HUES48 (cell line): ENCODE data around the gene PCDHGC3.

Source experiments
- H3K27ac ChIP-seq: one replicate; pipeline ENCODE4 v1.7.0; 2013; ENCODE audit warnings: low read depth, low read length, inconsistent platforms
- H3K27me3 ChIP-seq: 2 replicates; pipeline ENCODE4 v1.6.1; 2013; ENCODE audit warnings: mild to moderate bottlenecking, low read length; ENCODE audit not compliant: control insufficient read depth, insufficient read depth
- H3K36me3 ChIP-seq: 2 replicates; pipeline ENCODE4 v1.6.1; 2013; ENCODE audit warnings: low read length; ENCODE audit not compliant: control insufficient read depth, insufficient read depth
- H3K4me1 ChIP-seq: 2 replicates; pipeline ENCODE4 v1.6.1; 2013; ENCODE audit warnings: mild to moderate bottlenecking, low read length; ENCODE audit not compliant: control insufficient read depth, insufficient read depth
- H3K4me3 ChIP-seq: 2 replicates; pipeline ENCODE4 v1.5.1; 2013; ENCODE audit warnings: mild to moderate bottlenecking, low read depth, low read length
- H3K9ac ChIP-seq: 2 replicates; pipeline ENCODE4 v1.6.1; 2013; ENCODE audit warnings: mild to moderate bottlenecking, low read depth, low read length, moderate library complexity
- H3K9me3 ChIP-seq: 2 replicates; pipeline ENCODE4 v1.6.1; 2013; ENCODE audit warnings: low read length; ENCODE audit not compliant: control insufficient read depth, insufficient read depth

The PCDHGC3 gene

GRCh38 chr5:141515946-141516671 is 40.3 kb downstream of the PCDHGC3 start:
- H3K27me3 ChIP-seq, result peaks cover 4% of the 10 kb centered on the region
- H3K9ac ChIP-seq, result no peak overlapping the region
- H3K4me3 ChIP-seq, result no peak overlapping the region
- H3K4me1 ChIP-seq, result peaks cover 19% of the 10 kb centered on the region
- no peaks in the 10 kb centered on the region for H3K9me3 ChIP-seq
- H3K36me3 ChIP-seq, result peaks cover 39% of the 10 kb centered on the region
- no peak overlapping the region for H3K27ac ChIP-seq

DNA sequence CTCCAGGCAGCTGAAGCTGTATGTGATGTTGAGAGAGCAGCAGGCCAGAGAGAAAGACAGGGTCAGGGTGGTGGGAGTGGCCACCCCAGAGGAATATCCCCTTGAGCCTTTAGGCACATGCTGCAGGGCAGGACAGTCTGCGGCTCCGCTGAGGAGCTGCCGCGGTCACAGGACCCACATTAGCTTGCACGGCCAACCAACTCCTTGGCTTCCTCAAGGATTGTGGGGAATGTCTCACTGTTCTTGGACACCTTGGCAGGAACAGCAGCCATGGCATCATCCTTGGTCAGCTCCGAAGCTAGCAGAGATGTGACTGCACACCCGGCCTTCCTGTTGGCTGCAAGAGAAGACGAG is 40.9 kb downstream of the PCDHGC3 start:
- H3K4me3 ChIP-seq, result no peak overlapping the region
- no peak overlapping the region for H3K27ac ChIP-seq
- H3K27me3 ChIP-seq, result peaks cover 4% of the 10 kb centered on the region
- H3K4me1 ChIP-seq, result peaks cover 19% of the 10 kb centered on the region
- H3K36me3 ChIP-seq, result peaks cover 44% of the 10 kb centered on the region
- H3K9me3 ChIP-seq, result no peaks in the 10 kb centered on the region
- no peak overlapping the region for H3K9ac ChIP-seq

- no peak overlapping the region for H3K27ac ChIP-seq
- H3K9me3 ChIP-seq, result no peaks in the 10 kb centered on the region
- no peak overlapping the region for H3K4me3 ChIP-seq
- peaks cover 51% of the 10 kb centered on the region for H3K36me3 ChIP-seq
- no peak overlapping the region for H3K9ac ChIP-seq
- peaks cover 4% of the 10 kb centered on the region for H3K27me3 ChIP-seq
- peaks cover 19% of the 10 kb centered on the region for H3K4me1 ChIP-seq
Observed at GRCh38 chr5:141517312-141517711, 41.5 kb downstream of the PCDHGC3 start.

DNA sequence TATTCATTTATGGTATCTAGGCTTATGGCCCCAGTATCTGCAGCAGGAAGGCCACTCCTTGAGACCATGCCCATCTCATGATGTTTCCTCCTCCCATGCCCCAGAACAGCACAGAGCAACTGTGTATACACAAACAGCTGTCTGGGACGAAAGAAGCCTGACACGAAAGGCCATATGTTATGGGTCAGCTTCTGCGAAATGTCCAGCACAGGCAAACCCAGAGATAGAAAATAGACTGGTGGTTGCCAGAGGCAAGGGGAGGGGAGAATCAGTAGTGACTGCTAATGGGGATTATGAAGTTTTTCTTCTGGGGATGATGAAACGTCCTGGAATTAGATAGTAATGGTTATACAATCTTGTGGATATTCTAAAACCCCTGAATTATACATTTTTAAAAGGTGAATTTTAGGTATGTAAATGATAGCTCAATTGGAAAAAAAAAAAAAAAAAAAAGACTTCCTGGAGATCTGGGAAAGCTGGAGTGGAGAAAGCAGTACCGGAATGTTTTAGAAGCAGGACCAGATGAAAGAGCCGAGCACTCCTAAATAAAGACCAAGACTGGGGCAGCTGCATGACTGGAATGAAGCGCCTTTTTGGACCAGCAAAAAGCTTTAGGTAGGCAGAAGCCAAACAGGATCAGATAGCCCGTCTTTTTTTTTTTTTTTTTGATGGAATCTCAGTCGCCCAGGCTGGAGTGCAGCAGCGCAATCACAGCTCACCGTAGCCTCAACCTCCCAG is 42.3 kb downstream of the PCDHGC3 start:
- H3K9ac ChIP-seq, result no peak overlapping the region
- no peak overlapping the region for H3K4me3 ChIP-seq
- no peaks in the 10 kb centered on the region for H3K9me3 ChIP-seq
- H3K36me3 ChIP-seq, result peaks cover 58% of the 10 kb centered on the region
- no peak overlapping the region for H3K27ac ChIP-seq
- H3K4me1 ChIP-seq, result peaks cover 19% of the 10 kb centered on the region
- peaks cover 1% of the 10 kb centered on the region for H3K27me3 ChIP-seq

- Histone ChIP-seq H3K27me3 (no peaks in the 10 kb centered on the region), H3K9ac (no peak overlapping the region), H3K27ac (no peak overlapping the region), H3K36me3 (peaks cover 64% of the 10 kb centered on the region), H3K9me3 (no peaks in the 10 kb centered on the region), H3K4me1 (peaks cover 19% of the 10 kb centered on the region), H3K4me3 (no peak overlapping the region)
Observed at GRCh38 chr5:141518618-141519015, 42.9 kb downstream of the PCDHGC3 start.

GRCh38 chr5:141519605-141520565 is 44.1 kb downstream of the PCDHGC3 start:
- Histone ChIP-seq H3K27me3 (no peaks in the 10 kb centered on the region), H3K36me3 (peaks cover 69% of the 10 kb centered on the region), H3K4me1 (peaks cover 13% of the 10 kb centered on the region), H3K9me3 (no peaks in the 10 kb centered on the region), H3K27ac (no peak overlapping the region), H3K4me3 (no peak overlapping the region), H3K9ac (no peak overlapping the region)

GRCh38 chr5:141521244-141521781 is 45.5 kb downstream of the PCDHGC3 start:
- Histone ChIP-seq H3K4me3 (no peak overlapping the region), H3K27ac (peak overlapping the region; percentile 43), H3K36me3 (peaks cover 74% of the 10 kb centered on the region), H3K9me3 (no peaks in the 10 kb centered on the region), H3K4me1 (peaks cover 18% of the 10 kb centered on the region), H3K27me3 (no peaks in the 10 kb centered on the region), H3K9ac (no peak overlapping the region)

GRCh38 chr5:141522301-141522700 is 46.5 kb downstream of the PCDHGC3 start:
- no peaks in the 10 kb centered on the region for H3K27me3 ChIP-seq
- H3K4me3 ChIP-seq, result no peak overlapping the region
- peaks cover 74% of the 10 kb centered on the region for H3K36me3 ChIP-seq
- no peak overlapping the region for H3K9ac ChIP-seq
- H3K27ac ChIP-seq, result peak overlapping the region; percentile 43
- H3K9me3 ChIP-seq, result no peaks in the 10 kb centered on the region
- H3K4me1 ChIP-seq, result peaks cover 18% of the 10 kb centered on the region

- Histone ChIP-seq H3K27me3 (no peaks in the 10 kb centered on the region), H3K4me3 (no peak overlapping the region), H3K9me3 (no peaks in the 10 kb centered on the region), H3K27ac (no peak overlapping the region), H3K36me3 (peaks cover 85% of the 10 kb centered on the region), H3K4me1 (peaks cover 18% of the 10 kb centered on the region), H3K9ac (no peak overlapping the region)
Observed at GRCh38 chr5:141523991-141524390, 48.2 kb downstream of the PCDHGC3 start.

DNA sequence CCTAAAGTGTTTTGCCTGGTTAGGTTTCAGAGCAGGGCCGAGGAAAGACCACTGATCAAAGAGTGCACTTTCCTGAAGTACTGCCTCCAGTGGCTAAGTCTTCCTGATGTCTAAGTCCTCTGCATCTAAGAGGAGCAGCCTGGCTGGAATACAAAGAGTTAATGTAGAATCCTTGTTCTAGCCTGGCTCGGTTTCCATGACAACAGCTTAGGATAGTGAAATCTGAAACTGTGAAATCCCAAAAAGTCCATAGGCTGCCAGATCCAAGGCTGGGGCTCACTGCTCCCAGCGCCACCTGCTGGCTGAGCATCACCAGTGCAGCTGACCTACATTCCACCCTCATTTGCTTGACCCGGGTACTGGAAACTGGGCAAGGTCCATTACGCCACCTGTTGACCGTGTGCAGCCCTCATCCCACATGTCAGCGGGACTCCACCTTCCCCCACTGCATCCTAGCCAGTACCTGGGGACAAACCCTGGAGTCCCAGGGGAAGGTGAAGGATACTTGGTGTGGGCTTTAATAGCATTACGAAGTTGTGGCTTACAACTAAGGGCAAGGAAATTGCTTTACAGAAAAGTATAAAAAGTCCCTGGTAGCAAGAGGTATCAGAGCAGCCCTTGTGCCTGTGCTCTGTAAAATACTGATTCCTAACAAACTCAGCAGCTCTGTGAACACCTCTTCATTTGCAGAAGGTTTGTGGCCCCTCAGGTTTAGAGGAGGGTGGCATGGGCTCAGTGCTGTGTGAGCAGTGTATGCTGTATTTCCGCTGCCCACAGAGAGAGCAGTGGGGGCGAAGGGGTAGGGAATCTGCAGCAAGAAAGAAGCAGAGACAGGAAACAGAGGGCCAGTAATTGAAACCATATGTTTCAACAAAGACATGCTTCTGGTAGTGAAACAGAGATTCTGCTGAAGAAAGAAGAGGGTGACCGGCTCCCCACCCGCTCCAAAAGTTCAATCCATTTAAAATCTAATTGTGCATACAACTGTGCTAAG is 49.1 kb downstream of the PCDHGC3 start:
- H3K27ac ChIP-seq, result peak overlapping the region; percentile 76
- no peak overlapping the region for H3K9ac ChIP-seq
- H3K9me3 ChIP-seq, result no peaks in the 10 kb centered on the region
- no peaks in the 10 kb centered on the region for H3K27me3 ChIP-seq
- peaks cover 85% of the 10 kb centered on the region for H3K36me3 ChIP-seq
- H3K4me1 ChIP-seq, result peaks cover 18% of the 10 kb centered on the region
- H3K4me3 ChIP-seq, result no peak overlapping the region
